ENCODE measurements around the gene GSAP.
A peak's percentile ranks its signal among the peaks of the same experiment; 100 is the strongest.

GSAP gene

DNA sequence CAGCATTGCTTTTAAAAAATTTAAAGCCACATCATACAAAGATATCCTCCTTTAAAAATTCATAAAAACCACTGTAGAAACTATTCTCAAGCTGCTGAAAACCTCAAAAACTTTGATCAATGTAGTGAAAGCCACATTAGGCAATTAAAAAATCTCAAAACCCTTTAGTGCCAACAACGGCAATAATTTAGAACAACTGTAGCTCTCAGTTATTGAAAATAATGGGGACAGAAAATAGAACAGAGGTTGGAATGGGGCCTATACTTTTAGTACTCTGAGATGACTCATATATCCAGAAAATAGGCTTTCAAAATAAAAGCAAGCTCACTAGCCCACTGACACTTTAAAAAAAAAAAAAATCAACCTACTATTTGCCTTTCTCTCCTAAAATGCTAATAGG, 87.5 kb downstream of the GSAP start:
- no peak overlapping the region for H2AFZ ChIP-seq (ENCODE audit: low read length)
- no peaks in the 10 kb centered on the region for H3K36me3 ChIP-seq (ENCODE audit: insufficient read depth, low read length)
- H3K9me3 ChIP-seq (ENCODE audit: low read length): no peaks in the 10 kb centered on the region
- H4K20me1 ChIP-seq (ENCODE audit: insufficient read depth, low read length): no peaks in the 10 kb centered on the region
- peaks cover 55% of the 10 kb centered on the region for H3K4me1 ChIP-seq (ENCODE audit: insufficient read depth, low read length, severe bottlenecking)
- peak overlapping the region; percentile 2 for H3K4me3 ChIP-seq (ENCODE audit: low read depth, low read length, poor library complexity, severe bottlenecking)
- H3K9ac ChIP-seq (ENCODE audit: low read length): no peak overlapping the region; the same call in 1 of the 2 replicates
- H3K4me2 ChIP-seq (ENCODE audit: low read length): peak overlapping the region; percentile 40; the same call in 1 of the 2 replicates
- H3K27ac ChIP-seq (ENCODE audit: low read depth, low read length, poor library complexity, severe bottlenecking): peak overlapping the region; percentile 46
- H3K79me2 ChIP-seq (ENCODE audit: insufficient read depth, low read length): no peaks in the 10 kb centered on the region
- no peaks in the 10 kb centered on the region for H3K9me2 ChIP-seq (ENCODE audit: low read depth, low read length)
- TF ChIP-seq EZH2 (IDR thresholded peaks at IDR 0.05; ENCODE audit: borderline replicate concordance, low read length): no peak
- TF ChIP-seq, protein P1, sequence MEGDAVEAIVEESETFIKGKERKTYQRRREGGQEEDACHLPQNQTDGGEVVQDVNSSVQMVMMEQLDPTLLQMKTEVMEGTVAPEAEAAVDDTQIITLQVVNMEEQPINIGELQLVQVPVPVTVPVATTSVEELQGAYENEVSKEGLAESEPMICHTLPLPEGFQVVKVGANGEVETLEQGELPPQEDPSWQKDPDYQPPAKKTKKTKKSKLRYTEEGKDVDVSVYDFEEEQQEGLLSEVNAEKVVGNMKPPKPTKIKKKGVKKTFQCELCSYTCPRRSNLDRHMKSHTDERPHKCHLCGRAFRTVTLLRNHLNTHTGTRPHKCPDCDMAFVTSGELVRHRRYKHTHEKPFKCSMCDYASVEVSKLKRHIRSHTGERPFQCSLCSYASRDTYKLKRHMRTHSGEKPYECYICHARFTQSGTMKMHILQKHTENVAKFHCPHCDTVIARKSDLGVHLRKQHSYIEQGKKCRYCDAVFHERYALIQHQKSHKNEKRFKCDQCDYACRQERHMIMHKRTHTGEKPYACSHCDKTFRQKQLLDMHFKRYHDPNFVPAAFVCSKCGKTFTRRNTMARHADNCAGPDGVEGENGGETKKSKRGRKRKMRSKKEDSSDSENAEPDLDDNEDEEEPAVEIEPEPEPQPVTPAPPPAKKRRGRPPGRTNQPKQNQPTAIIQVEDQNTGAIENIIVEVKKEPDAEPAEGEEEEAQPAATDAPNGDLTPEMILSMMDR (IDR thresholded peaks at IDR 0.05; ENCODE audit: low read length): no peak
- H3F3A ChIP-seq (ENCODE audit: insufficient read depth, low read length): no peaks in the 10 kb centered on the region
- H3K27me3 ChIP-seq (ENCODE audit: insufficient read depth, low read length): no peaks in the 10 kb centered on the region

- Histone ChIP-seq H3K4me1 (ENCODE audit: insufficient read depth, low read length, severe bottlenecking) (peaks cover 55% of the 10 kb centered on the region), H2AFZ (ENCODE audit: low read length) (no peak overlapping the region), H3K4me3 (ENCODE audit: low read depth, low read length, poor library complexity, severe bottlenecking) (peak overlapping the region; percentile 2), H3F3A (ENCODE audit: insufficient read depth, low read length) (no peaks in the 10 kb centered on the region), H3K9me2 (ENCODE audit: low read depth, low read length) (no peaks in the 10 kb centered on the region), H3K9ac (ENCODE audit: low read length) (peak overlapping the region; percentile 4; the same call in 1 of the 2 replicates), H3K79me2 (ENCODE audit: insufficient read depth, low read length) (no peaks in the 10 kb centered on the region), H3K4me2 (ENCODE audit: low read length) (peak overlapping the region; percentile 40; the same call in 1 of the 2 replicates), H4K20me1 (ENCODE audit: insufficient read depth, low read length) (no peaks in the 10 kb centered on the region), H3K27ac (ENCODE audit: low read depth, low read length, poor library complexity, severe bottlenecking) (peak overlapping the region; percentile 46), H3K36me3 (ENCODE audit: insufficient read depth, low read length) (no peaks in the 10 kb centered on the region), H3K9me3 (ENCODE audit: low read length) (no peaks in the 10 kb centered on the region), H3K27me3 (ENCODE audit: insufficient read depth, low read length) (no peaks in the 10 kb centered on the region)
- no peak for TF ChIP-seq EZH2 (IDR thresholded peaks at IDR 0.05; ENCODE audit: borderline replicate concordance, low read length)
- TF ChIP-seq, protein P1 (IDR thresholded peaks at IDR 0.05; ENCODE audit: low read length): no peak
Observed at GRCh38 chr7:77327932-77328628, 88.1 kb downstream of the GSAP start.

- peaks cover 55% of the 10 kb centered on the region for H3K4me1 ChIP-seq (ENCODE audit: insufficient read depth, low read length, severe bottlenecking)
- peak overlapping the region; percentile 22; the same call in 1 of the 2 replicates for H3K9ac ChIP-seq (ENCODE audit: low read length)
- no peak overlapping the region for H2AFZ ChIP-seq (ENCODE audit: low read length)
- H4K20me1 ChIP-seq (ENCODE audit: insufficient read depth, low read length): no peaks in the 10 kb centered on the region
- no peak for TF ChIP-seq EZH2 (IDR thresholded peaks at IDR 0.05; ENCODE audit: borderline replicate concordance, low read length)
- TF ChIP-seq, protein P1 (IDR thresholded peaks at IDR 0.05; ENCODE audit: low read length): no peak
- no peaks in the 10 kb centered on the region for H3K9me2 ChIP-seq (ENCODE audit: low read depth, low read length)
- H3K36me3 ChIP-seq (ENCODE audit: insufficient read depth, low read length): no peaks in the 10 kb centered on the region
- peak overlapping the region; percentile 46 for H3K27ac ChIP-seq (ENCODE audit: low read depth, low read length, poor library complexity, severe bottlenecking)
- no peaks in the 10 kb centered on the region for H3K9me3 ChIP-seq (ENCODE audit: low read length)
- H3F3A ChIP-seq (ENCODE audit: insufficient read depth, low read length): no peaks in the 10 kb centered on the region
- peak overlapping the region; percentile 2 for H3K4me3 ChIP-seq (ENCODE audit: low read depth, low read length, poor library complexity, severe bottlenecking)
- H3K79me2 ChIP-seq (ENCODE audit: insufficient read depth, low read length): no peaks in the 10 kb centered on the region
- no peaks in the 10 kb centered on the region for H3K27me3 ChIP-seq (ENCODE audit: insufficient read depth, low read length)
- H3K4me2 ChIP-seq (ENCODE audit: low read length): peak overlapping the region; percentile 40
Observed at GRCh38 chr7:77327067-77327931, 88.8 kb downstream of the GSAP start.

Data from OCI-LY1 (cell line).